ENCODE measurements around the gene KIFAP3.
A peak's percentile ranks its signal among the peaks of the same experiment; 100 is the strongest.

KIFAP3 gene

DNA sequence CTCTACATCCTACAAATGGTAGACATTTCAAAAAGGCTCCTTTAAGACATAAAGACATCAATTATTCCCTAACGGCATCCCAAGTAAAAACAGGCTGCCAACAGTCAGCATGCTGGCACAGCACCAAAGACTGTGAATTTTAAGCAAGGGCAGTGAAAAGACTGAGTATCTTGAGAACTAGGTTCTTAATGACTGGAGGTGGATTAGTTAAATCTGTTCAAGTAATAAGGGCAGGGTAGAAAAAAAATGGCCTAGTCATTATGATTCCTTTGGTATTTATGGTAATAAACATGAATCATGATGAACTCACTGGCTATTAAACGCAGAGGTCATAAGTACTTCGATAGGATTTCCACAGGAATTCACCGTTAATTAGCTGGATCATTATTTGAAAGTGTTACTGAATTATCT is 75.2 kb downstream of the KIFAP3 start:
- no peak for DNase-seq (ENCODE audit: insufficient read length, low spot score)
- no peak for FAIRE-seq

DNA sequence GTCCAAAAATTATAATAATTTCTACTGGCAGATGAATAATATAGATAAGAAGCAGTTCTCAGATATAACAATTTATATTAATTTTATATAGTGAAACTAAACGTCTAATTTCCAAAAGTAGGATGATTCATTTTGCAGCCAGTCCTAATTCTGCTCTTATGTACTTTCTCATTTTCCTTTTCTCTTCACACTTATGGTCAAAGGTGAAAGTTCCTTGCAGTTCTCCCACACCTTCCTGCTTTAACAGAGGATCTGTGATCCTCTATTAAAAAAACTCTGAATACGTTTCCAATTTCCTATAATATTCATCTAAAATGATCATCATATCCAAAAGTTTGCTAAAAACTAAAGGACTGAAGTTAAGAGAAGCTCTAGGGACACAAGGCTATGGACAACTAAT is 78.5 kb downstream of the KIFAP3 start:
- DNase-seq (ENCODE audit: insufficient read length, low spot score) (no peak), FAIRE-seq (no peak)

- FAIRE-seq (no peak), DNase-seq (ENCODE audit: insufficient read length, low spot score) (no peak)
Observed at GRCh38 chr1:169989246-169989645, 85.2 kb downstream of the KIFAP3 start.

DNA sequence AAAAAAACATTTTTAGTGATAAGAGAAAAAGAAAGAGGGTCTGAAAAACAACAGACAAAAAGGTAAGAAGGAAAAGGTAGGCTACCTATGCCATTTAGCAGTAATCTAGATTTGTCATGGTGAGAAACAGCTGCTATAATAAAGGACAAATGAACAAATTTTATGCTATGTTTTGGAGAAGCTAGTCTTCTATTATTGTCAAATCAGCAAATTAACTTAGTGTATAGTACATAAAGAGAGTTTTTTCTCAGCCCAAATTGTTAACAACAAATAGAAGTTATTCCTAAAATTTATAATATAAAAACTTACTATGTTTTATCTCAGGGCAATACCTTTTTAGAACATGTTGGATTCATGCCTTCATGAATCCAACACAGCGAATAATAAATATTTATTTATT is 88.7 kb downstream of the KIFAP3 start:
- FAIRE-seq (no peak), DNase-seq (ENCODE audit: insufficient read length, low spot score) (no peak)

DNA sequence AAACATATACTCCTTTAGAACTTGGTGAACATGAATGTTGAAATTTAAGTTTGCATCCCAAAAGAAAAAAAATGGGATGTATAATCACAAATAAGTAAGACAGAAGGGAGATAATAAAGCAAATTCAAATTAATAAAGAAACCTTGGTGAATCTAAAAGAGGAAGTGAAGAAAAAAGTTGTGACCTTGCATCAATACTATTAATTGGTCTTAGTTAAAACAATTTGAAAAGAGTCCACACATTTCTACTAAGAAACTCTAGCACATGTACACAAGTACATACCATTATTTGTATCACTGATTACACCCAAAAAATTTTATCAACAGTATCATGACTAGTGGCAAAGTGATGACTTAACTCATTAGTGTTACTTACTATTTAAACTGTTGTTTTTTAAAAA is 100.4 kb downstream of the KIFAP3 start:
- FAIRE-seq: no peak

GRCh38 chr1:169970114-169970513 is 104.4 kb downstream of the KIFAP3 start:
- DNase-seq (ENCODE audit: insufficient read length, low spot score) (no peak), FAIRE-seq (no peak)

More for the DNA sequence above, 100.4 kb downstream of the KIFAP3 start:
- DNase-seq (ENCODE audit: insufficient read length, low spot score): no peak

- no peak for DNase-seq (ENCODE audit: insufficient read length, low spot score)
- FAIRE-seq: no peak
Observed at GRCh38 chr1:169968174-169968573, 106.3 kb downstream of the KIFAP3 start.

- no peak for FAIRE-seq
- no peak for DNase-seq (ENCODE audit: insufficient read length, low spot score)
Observed at GRCh38 chr1:169964206-169964605, 110.3 kb downstream of the KIFAP3 start.

GRCh38 chr1:169959686-169960085 is 114.8 kb downstream of the KIFAP3 start:
- FAIRE-seq: no peak
- no peak for DNase-seq (ENCODE audit: insufficient read length, low spot score)

- DNase-seq (ENCODE audit: insufficient read length, low spot score) (no peak), FAIRE-seq (no peak)
Observed at GRCh38 chr1:169958987-169959386, 115.5 kb downstream of the KIFAP3 start.

- DNase-seq (ENCODE audit: insufficient read length, low spot score) (no peak), FAIRE-seq (no peak)
Observed at GRCh38 chr1:169957884-169958283, 116.6 kb downstream of the KIFAP3 start.

- FAIRE-seq (no peak), DNase-seq (ENCODE audit: insufficient read length, low spot score) (no peak)
Observed at GRCh38 chr1:169951108-169951507, 123.4 kb downstream of the KIFAP3 start.

GRCh38 chr1:169949139-169949538 is 125.4 kb downstream of the KIFAP3 start:
- DNase-seq (ENCODE audit: insufficient read length, low spot score) (no peak), FAIRE-seq (no peak)

DNA sequence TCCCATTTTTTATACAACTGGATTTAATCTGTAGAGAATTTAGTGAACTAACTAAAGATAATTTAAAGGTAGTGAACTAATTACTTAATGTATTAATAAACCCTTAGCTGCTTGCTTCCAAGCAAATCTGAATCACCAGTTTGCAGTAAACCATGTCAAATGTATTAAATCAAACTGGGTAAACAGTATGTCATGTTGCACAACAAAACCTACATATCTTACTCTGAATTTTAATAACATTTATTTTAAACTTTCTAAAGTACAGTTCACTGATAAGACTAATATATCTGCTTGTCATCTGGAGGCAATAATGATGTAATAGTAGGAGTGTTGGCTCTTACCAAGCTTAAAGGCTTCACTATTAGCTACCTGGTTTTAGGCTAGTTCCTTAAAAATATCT is 128.3 kb downstream of the KIFAP3 start:
- no peak for DNase-seq (ENCODE audit: insufficient read length, low spot score)
- FAIRE-seq: no peak

GRCh38 chr1:169945181-169945580 is 129.3 kb downstream of the KIFAP3 start:
- DNase-seq (ENCODE audit: insufficient read length, low spot score) (no peak), FAIRE-seq (no peak)

DNA sequence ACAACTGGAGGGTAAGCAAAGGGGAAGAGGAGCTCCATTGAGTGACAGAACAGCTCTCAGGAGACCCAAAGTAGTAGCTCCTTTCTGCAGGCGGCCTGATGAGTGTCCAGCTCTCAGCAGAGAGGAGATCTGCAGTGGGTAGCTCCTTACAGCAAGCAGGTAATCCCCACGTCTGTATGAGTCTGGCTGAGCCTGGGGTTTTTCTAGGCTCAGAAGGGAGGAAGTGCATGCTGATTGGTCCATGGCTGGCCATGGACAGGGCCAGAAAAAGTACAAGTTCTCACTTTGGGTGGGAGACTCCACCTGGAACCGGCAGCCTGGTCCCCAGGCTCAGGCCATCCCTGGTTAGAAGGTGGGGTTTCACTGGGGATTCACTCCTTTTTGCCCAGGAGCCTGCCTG is 129.9 kb downstream of the KIFAP3 start:
- no peak for DNase-seq (ENCODE audit: insufficient read length, low spot score)

GRCh38 chr1:169943963-169944526 is 130.4 kb downstream of the KIFAP3 start:
- no peak for DNase-seq (ENCODE audit: insufficient read length, low spot score)
- FAIRE-seq: peak; percentile 38

More for the DNA sequence above, 129.9 kb downstream of the KIFAP3 start:
- no peak for FAIRE-seq

DNA sequence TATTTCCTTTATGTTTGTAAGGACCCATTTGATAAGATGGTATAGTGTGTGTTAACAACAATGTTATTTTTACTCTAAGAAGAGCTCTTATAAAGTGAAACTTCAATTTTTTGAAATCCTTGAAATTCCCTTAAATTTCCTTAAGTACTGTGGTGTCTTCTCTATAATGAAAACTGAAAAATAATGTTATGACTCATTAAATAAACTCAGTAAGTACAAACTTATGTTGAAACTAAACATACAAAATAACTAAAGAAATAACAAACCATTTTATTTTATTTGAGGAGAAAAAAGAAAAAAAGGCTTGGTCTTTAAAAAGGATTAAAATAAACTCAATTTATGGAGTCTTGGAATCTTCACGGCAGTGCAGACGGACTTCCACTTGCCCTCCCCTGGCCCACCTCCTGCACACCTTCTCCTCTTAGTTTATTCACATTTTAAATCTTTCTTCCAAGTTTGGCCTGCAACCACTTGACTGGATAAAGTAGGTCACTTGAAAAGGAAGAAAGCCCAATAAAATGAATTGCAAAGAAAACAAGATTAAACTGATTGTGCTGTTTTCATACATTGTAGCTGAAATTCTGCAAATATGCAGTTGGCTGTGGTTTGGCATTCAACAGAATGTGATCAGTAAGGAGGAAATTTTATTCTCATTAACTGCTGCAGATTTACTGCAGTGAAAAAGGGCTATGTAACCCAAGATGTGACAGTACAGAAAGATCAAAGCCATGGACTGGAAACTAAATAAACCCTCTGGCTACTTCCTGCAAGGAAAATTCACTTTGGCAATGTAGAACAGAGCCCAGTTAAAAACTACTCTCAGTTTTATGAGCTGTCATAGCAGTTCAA is 132.3 kb downstream of the KIFAP3 start:
- FAIRE-seq (no peak), DNase-seq (ENCODE audit: insufficient read length, low spot score) (no peak)

DNA sequence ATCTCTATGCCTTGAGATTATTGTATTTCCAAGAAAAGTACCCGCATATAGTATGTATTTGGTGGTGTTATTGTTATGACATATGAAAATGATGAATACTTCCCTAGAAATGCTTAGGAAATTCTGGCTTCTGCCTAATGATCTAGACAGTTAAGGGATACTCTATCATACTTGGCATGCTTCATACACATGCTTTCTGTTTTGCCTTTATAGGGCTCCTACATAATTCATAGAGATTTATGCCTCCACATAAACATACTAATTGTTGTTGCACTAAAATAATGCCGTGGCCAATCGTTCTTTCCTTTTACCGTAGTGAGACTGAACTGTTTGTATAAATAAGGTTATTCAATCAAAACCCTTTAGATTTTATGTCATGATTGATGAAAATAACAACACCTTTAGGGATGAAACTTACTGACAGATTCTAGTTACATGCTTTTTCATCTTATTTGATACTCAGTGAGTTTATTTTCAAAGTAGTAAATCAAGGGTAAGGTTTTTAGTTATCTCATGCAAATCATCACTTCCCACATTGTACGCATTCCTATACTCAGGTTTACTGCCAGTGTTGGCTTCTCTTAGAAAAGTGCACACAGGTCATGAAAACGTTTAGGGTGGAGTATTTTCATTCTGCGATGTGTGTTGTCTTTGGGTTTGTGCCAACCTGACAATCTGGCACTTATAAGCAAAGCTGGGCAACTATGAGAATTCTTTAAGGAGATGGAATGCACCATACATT is 140.3 kb downstream of the KIFAP3 start:
- no peak for DNase-seq (ENCODE audit: insufficient read length, low spot score)
- FAIRE-seq: no peak

DNA sequence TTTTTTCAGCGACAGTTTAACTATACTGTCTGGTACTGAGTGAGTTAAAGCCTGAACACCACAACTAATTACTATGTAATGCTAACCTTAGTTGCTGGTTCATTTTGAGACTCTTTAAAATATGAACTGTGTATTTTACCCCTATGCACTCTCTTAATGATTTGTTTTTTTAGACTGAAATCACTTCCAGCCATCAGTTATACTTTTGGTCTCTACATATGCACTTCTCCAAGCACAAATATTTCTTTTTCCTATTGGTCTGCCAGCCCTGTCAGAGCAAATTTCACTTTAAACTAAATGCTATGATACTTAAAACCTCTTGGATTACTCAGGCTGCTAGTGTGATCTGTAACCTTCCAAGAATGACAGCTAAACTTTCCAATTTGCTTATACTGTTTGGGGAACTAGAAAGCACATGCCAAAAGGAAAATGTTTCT is 142.7 kb downstream of the KIFAP3 start:
- FAIRE-seq (no peak), DNase-seq (ENCODE audit: insufficient read length, low spot score) (no peak)

GRCh38 chr1:169929210-169929526 is 145.3 kb downstream of the KIFAP3 start:
- FAIRE-seq: no peak
- DNase-seq (ENCODE audit: insufficient read length, low spot score): no peak
